WTC11 (cell line): Measurements from ENCODE around the gene SLC12A2.

Experiments
- CREB1 ChIP-seq: sonication (generic); formaldehyde crosslinking; IDR thresholded peaks from 2 replicates; pipeline ENCODE4 v1.8.0; 2023; ENCODE audit warnings: mild to moderate bottlenecking, missing genetic modification reagents
- ESRRA ChIP-seq: sonication (generic); formaldehyde crosslinking; IDR thresholded peaks from 2 replicates; pipeline ENCODE4 v1.8.1; 2022; ENCODE audit warnings: mild to moderate bottlenecking, missing genetic modification reagents, borderline replicate concordance
- JUN ChIP-seq: sonication (generic); formaldehyde crosslinking; IDR thresholded peaks from 2 replicates; pipeline ENCODE4 v1.8.0; 2023; ENCODE audit warnings: mild to moderate bottlenecking, missing genetic modification reagents
- KAT7 ChIP-seq: sonication (generic); formaldehyde crosslinking; IDR thresholded peaks from 2 replicates; pipeline ENCODE4 v1.8.1; 2023; ENCODE audit warnings: missing genetic modification reagents, mild to moderate bottlenecking, borderline replicate concordance
- ZBTB21 ChIP-seq: sonication (generic); formaldehyde crosslinking; IDR thresholded peaks from 2 replicates; pipeline ENCODE4 v1.8.1; 2023; ENCODE audit warnings: mild to moderate bottlenecking, missing genetic modification reagents, borderline replicate concordance
- TF ChIP-seq, protein P1 (sequence below): sonication (generic); formaldehyde crosslinking; IDR thresholded peaks from 2 replicates; pipeline ENCODE4 v1.8.0; 2022; ENCODE audit warnings: mild to moderate bottlenecking, missing genetic modification reagents
- TF ChIP-seq, protein P2 (sequence below): fragments of 200-600 bp; IDR thresholded peaks from 2 replicates; pipeline ENCODE4 v1.8.0; 2022; ENCODE audit warnings: antibody characterized with exemption
- TF ChIP-seq, protein P3 (sequence below): sonication (generic); formaldehyde crosslinking; IDR thresholded peaks from 2 replicates; pipeline ENCODE4 v1.8.0; 2023; ENCODE audit warnings: mild to moderate bottlenecking, missing genetic modification reagents

DNA sequence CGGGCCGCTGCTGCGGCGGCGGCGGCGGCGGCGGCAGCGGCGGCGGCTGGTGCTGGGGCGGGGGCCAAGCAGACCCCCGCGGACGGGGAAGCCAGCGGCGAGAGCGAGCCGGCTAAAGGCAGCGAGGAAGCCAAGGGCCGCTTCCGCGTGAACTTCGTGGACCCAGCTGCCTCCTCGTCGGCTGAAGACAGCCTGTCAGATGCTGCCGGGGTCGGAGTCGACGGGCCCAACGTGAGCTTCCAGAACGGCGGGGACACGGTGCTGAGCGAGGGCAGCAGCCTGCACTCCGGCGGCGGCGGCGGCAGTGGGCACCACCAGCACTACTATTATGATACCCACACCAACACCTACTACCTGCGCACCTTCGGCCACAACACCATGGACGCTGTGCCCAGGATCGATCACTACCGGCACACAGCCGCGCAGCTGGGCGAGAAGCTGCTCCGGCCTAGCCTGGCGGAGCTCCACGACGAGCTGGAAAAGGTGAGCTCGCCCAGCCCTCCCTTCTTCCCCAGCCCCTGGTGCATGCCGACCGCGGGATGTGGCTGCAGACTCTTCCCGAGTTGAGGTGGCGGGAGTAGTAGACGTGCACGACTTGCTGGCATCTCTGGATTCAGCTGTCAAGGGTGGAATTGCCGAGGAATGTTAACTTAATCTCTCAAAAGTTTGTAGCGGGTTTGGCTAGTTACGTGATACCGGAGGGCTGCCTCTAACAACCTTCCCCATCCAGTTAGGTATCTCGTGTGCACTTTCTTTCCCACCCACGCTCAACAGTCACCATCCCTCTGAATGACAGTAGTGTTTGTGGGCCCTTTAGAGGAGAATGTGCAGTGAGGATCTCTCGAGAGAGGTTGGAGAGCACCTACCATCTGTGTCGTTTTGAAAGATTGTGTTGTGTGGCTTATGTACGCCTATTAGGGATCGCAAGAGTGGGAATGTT lies 932 bp downstream of the SLC12A2 start:
- TF ChIP-seq ZBTB21 (CRISPR knock-in tag) (no peak), ESRRA (CRISPR knock-in tag) (no peak), KAT7 (CRISPR knock-in tag) (no peak), CREB1 (no peak), JUN (CRISPR knock-in tag) (no peak)
- TF ChIP-seq, protein P1, sequence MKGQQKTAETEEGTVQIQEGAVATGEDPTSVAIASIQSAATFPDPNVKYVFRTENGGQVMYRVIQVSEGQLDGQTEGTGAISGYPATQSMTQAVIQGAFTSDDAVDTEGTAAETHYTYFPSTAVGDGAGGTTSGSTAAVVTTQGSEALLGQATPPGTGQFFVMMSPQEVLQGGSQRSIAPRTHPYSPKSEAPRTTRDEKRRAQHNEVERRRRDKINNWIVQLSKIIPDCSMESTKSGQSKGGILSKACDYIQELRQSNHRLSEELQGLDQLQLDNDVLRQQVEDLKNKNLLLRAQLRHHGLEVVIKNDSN: no peak
- TF ChIP-seq, protein P2, sequence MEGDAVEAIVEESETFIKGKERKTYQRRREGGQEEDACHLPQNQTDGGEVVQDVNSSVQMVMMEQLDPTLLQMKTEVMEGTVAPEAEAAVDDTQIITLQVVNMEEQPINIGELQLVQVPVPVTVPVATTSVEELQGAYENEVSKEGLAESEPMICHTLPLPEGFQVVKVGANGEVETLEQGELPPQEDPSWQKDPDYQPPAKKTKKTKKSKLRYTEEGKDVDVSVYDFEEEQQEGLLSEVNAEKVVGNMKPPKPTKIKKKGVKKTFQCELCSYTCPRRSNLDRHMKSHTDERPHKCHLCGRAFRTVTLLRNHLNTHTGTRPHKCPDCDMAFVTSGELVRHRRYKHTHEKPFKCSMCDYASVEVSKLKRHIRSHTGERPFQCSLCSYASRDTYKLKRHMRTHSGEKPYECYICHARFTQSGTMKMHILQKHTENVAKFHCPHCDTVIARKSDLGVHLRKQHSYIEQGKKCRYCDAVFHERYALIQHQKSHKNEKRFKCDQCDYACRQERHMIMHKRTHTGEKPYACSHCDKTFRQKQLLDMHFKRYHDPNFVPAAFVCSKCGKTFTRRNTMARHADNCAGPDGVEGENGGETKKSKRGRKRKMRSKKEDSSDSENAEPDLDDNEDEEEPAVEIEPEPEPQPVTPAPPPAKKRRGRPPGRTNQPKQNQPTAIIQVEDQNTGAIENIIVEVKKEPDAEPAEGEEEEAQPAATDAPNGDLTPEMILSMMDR: no peak
- TF ChIP-seq, protein P3, sequence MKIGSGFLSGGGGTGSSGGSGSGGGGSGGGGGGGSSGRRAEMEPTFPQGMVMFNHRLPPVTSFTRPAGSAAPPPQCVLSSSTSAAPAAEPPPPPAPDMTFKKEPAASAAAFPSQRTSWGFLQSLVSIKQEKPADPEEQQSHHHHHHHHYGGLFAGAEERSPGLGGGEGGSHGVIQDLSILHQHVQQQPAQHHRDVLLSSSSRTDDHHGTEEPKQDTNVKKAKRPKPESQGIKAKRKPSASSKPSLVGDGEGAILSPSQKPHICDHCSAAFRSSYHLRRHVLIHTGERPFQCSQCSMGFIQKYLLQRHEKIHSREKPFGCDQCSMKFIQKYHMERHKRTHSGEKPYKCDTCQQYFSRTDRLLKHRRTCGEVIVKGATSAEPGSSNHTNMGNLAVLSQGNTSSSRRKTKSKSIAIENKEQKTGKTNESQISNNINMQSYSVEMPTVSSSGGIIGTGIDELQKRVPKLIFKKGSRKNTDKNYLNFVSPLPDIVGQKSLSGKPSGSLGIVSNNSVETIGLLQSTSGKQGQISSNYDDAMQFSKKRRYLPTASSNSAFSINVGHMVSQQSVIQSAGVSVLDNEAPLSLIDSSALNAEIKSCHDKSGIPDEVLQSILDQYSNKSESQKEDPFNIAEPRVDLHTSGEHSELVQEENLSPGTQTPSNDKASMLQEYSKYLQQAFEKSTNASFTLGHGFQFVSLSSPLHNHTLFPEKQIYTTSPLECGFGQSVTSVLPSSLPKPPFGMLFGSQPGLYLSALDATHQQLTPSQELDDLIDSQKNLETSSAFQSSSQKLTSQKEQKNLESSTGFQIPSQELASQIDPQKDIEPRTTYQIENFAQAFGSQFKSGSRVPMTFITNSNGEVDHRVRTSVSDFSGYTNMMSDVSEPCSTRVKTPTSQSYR (CRISPR knock-in tag): no peak
